ENCODE measurements around the gene ADCY9. TPM values are rescaled to one million over a fixed set of nuclear protein-coding genes. Genes with fewer than 3 reads are reported as not detected.

Gene ADCY9
- total RNA-seq, 1 donor from 2014 or later, result 6.9 TPM

DNA sequence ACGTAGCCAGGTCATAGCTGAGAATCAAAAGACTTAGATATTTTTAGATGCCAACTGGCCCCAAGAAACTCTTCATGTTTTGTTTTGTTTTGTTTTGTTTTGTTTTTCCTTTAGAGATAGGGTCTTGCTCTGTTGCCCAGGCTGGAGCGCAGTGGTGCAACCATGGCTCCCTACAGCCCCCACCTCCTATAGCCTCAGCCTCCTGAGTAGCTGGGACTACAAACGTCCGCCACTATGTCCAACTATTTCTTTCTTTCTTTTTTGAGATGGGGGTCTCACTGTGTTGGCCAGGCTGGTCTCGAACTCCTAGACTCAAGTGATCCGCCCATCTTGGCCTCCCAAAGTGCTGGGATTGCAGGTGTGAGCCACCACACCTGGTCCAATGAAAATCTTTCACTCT, 107.1 kb downstream of the ADCY9 start:
- Mint-ChIP-seq H3K4me1 (ENCODE audit: low read depth) (peaks cover 19% of the 10 kb centered on the region), H3K27me3 (peaks cover 41% of the 10 kb centered on the region), H3K4me3 (ENCODE audit: low read depth) (no peak overlapping the region), H3K9me3 (ENCODE audit: low read depth) (no peaks in the 10 kb centered on the region), H3K36me3 (ENCODE audit: insufficient read depth) (no peaks in the 10 kb centered on the region), H3K27ac (no peak overlapping the region)
- TF ChIP-seq, protein P1, sequence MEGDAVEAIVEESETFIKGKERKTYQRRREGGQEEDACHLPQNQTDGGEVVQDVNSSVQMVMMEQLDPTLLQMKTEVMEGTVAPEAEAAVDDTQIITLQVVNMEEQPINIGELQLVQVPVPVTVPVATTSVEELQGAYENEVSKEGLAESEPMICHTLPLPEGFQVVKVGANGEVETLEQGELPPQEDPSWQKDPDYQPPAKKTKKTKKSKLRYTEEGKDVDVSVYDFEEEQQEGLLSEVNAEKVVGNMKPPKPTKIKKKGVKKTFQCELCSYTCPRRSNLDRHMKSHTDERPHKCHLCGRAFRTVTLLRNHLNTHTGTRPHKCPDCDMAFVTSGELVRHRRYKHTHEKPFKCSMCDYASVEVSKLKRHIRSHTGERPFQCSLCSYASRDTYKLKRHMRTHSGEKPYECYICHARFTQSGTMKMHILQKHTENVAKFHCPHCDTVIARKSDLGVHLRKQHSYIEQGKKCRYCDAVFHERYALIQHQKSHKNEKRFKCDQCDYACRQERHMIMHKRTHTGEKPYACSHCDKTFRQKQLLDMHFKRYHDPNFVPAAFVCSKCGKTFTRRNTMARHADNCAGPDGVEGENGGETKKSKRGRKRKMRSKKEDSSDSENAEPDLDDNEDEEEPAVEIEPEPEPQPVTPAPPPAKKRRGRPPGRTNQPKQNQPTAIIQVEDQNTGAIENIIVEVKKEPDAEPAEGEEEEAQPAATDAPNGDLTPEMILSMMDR (IDR thresholded peaks at IDR 0.05; ENCODE audit: unreplicated experiment), result no peak
- no peak for DNase-seq (ENCODE audit: low spot score, unreplicated experiment)

- no peak overlapping the region for H3K4me3 Mint-ChIP-seq (ENCODE audit: low read depth)
- TF ChIP-seq, protein P1 (IDR thresholded peaks at IDR 0.05; ENCODE audit: unreplicated experiment), result no peak
These were observed 108.1 kb downstream of the ADCY9 start for GRCh38 chr16:4008116-4008515.

GRCh38 chr16:4006397-4006999, 109.7 kb downstream of the ADCY9 start:
- Mint-ChIP-seq H3K27ac (no peak overlapping the region), H3K9me3 (ENCODE audit: low read depth) (no peaks in the 10 kb centered on the region), H3K36me3 (ENCODE audit: insufficient read depth) (no peaks in the 10 kb centered on the region), H3K4me1 (ENCODE audit: low read depth) (peaks cover 10% of the 10 kb centered on the region), H3K27me3 (peaks cover 43% of the 10 kb centered on the region), H3K4me3 (ENCODE audit: low read depth) (no peak overlapping the region)
- no peak for DNase-seq (ENCODE audit: low spot score, unreplicated experiment)
- TF ChIP-seq, protein P1 (IDR thresholded peaks at IDR 0.05; ENCODE audit: unreplicated experiment), result no peak

More at GRCh38 chr16:4008116-4008515, 108.1 kb downstream of the ADCY9 start:
- Mint-ChIP-seq H3K27me3 (peaks cover 43% of the 10 kb centered on the region), H3K9me3 (ENCODE audit: low read depth) (no peaks in the 10 kb centered on the region), H3K4me1 (ENCODE audit: low read depth) (peaks cover 19% of the 10 kb centered on the region), H3K27ac (no peak overlapping the region), H3K36me3 (ENCODE audit: insufficient read depth) (no peaks in the 10 kb centered on the region)
- no peak for DNase-seq (ENCODE audit: low spot score, unreplicated experiment)

GRCh38 chr16:4005731-4006130, 110.5 kb downstream of the ADCY9 start:
- TF ChIP-seq, protein P1 (IDR thresholded peaks at IDR 0.05; ENCODE audit: unreplicated experiment), result no peak
- DNase-seq (ENCODE audit: low spot score, unreplicated experiment), result no peak
- no peaks in the 10 kb centered on the region for H3K36me3 Mint-ChIP-seq (ENCODE audit: insufficient read depth)
- H3K4me1 Mint-ChIP-seq (ENCODE audit: low read depth), result peaks cover 5% of the 10 kb centered on the region
- no peaks in the 10 kb centered on the region for H3K9me3 Mint-ChIP-seq (ENCODE audit: low read depth)
- H3K27ac Mint-ChIP-seq, result no peak overlapping the region
- H3K4me3 Mint-ChIP-seq (ENCODE audit: low read depth), result no peak overlapping the region
- H3K27me3 Mint-ChIP-seq, result peaks cover 38% of the 10 kb centered on the region

GRCh38 chr16:4005281-4005680, 111.0 kb downstream of the ADCY9 start:
- peaks cover 5% of the 10 kb centered on the region for H3K4me1 Mint-ChIP-seq (ENCODE audit: low read depth)
- H3K4me3 Mint-ChIP-seq (ENCODE audit: low read depth), result no peak overlapping the region
- peaks cover 37% of the 10 kb centered on the region for H3K27me3 Mint-ChIP-seq
- H3K27ac Mint-ChIP-seq, result no peak overlapping the region
- H3K9me3 Mint-ChIP-seq (ENCODE audit: low read depth), result no peaks in the 10 kb centered on the region
- DNase-seq (ENCODE audit: low spot score, unreplicated experiment), result no peak
- TF ChIP-seq, protein P1 (IDR thresholded peaks at IDR 0.05; ENCODE audit: unreplicated experiment), result no peak
- H3K36me3 Mint-ChIP-seq (ENCODE audit: insufficient read depth), result no peaks in the 10 kb centered on the region
